Stomach smooth muscle (tissue), 2 donors: ENCODE results near the gene APOB.

ENCODE experiments used
- H3K27ac ChIP-seq: one replicate; pipeline ENCODE4 v1.7.0; 2013; ENCODE audit warnings: mild to moderate bottlenecking, low read length, inconsistent platforms
- H3K27me3 ChIP-seq, 2 donors: one replicate each; pipeline ENCODE4 v1.7.0; 2013; ENCODE audit warnings: low read length in 2 of 2; ENCODE audit not compliant: insufficient read depth in 2 of 2, control insufficient read depth in 1 of 2
- H3K36me3 ChIP-seq, 2 donors: one replicate each; pipeline ENCODE4 v1.7.0; 2013; ENCODE audit warnings: low read length in 2 of 2; ENCODE audit not compliant: control insufficient read depth in 2 of 2, insufficient read depth in 2 of 2
- H3K4me1 ChIP-seq: one replicate; pipeline ENCODE4 v1.7.0; 2013; ENCODE audit warnings: low read length; ENCODE audit not compliant: control insufficient read depth, insufficient read depth
- H3K4me3 ChIP-seq, 2 donors: one replicate each; pipeline ENCODE4 v1.7.0; 2013; ENCODE audit warnings: low read length in 2 of 2
- H3K9ac ChIP-seq, 2 donors: one replicate each; pipeline ENCODE4 v1.7.0; 2013; ENCODE audit warnings: low read length in 2 of 2, mild to moderate bottlenecking in 1 of 2
- H3K9me3 ChIP-seq, 2 donors: one replicate each; pipeline ENCODE4 v1.7.0; 2013; ENCODE audit warnings: low read length in 2 of 2; ENCODE audit not compliant: control insufficient read depth in 2 of 2
- donor health status: healthy.
- donor health status: Pancreatic carcinoma.

Gene APOB

DNA sequence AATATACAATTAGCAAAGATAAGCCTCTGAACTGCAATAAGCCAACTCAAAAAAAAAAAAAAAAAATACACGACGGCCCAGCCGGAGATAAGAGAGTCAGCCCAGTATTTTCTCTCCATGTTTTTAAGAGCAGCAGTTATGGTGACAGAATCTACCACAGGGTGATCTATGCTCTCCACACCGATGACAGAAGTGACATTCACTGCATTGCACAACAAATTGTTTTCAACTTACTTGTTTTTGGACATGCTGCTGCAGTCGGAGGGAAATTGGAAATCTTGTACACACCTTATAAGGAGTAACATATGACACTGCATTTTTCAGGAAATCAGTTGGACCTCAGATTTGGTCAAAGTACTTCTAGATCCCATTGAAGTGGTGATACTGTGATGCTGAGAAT is 23.3 kb upstream of the APOB start:
- no peak overlapping the region for H3K27ac ChIP-seq
- H3K9me3 ChIP-seq = no peaks in the 10 kb centered on the region

DNA sequence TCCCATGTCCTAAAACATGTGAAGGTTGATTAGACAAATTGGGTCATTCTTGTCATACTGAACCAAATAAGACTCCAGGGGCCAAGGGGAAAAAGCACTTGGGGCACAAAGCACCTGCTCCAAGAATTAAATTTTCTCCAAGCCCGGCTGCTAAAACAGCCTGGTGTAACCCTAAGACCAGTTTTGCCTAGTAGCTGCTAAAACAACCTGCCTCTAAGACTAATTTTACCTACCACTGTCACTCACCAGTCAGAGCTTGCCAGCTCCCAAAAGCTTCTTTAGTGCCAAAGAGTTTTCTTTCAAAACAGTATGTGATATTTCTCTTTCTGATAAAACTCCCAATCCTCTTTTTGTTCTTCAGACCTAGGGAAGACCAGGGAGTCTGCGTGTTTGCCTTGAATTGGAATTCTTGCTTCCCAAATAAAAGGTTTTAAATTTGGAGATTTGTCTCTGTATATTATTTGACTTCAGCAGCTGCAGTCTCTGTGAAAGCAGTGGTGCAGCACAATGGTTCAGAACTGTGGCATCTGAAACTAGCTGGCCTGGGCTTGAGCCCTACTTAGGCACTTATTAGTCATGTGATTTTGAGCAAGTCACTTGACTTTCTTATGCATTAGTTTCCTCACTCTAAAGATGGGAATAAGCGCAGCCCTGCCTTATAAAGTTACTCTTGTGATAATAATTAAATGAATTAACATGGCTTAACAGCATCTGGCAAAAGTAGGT is 16.2 kb upstream of the APOB start:
- Histone ChIP-seq H3K9ac (no peak overlapping the region), H3K27me3 (no peaks in the 10 kb centered on the region), H3K9me3 (no peaks in the 10 kb centered on the region), H3K4me3 (no peak overlapping the region), H3K27ac (no peak overlapping the region), H3K4me1 (no peaks in the 10 kb centered on the region), H3K36me3 (no peaks in the 10 kb centered on the region)

More for the DNA sequence above, 23.3 kb upstream of the APOB start:
- no peaks in the 10 kb centered on the region for H3K27me3 ChIP-seq
- H3K4me1 ChIP-seq = no peaks in the 10 kb centered on the region
- no peak overlapping the region for H3K4me3 ChIP-seq
- H3K36me3 ChIP-seq = no peaks in the 10 kb centered on the region
- no peak overlapping the region for H3K9ac ChIP-seq

DNA sequence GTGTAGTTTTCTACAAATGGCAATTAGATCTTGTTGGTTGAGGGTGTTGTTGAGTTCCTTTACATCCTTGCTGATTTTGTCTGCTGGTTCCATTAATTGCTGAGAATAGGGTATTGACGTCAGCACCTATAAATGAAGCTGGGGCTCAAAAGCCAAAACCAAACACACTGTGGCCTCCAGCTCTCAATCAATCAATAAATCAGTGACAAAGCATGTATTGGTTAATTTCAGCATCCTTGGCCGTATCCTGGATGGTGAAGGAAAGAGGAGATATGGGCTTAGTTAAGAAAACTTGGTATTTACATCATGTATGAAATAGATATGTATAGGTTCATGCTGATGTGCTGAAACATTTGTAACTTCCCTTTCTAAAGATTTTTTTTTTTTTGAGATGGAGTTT is 13.2 kb upstream of the APOB start:
- H3K27me3 ChIP-seq = no peaks in the 10 kb centered on the region
- no peaks in the 10 kb centered on the region for H3K9me3 ChIP-seq
- no peak overlapping the region for H3K9ac ChIP-seq
- no peak overlapping the region for H3K27ac ChIP-seq
- no peaks in the 10 kb centered on the region for H3K36me3 ChIP-seq
- H3K4me1 ChIP-seq = no peaks in the 10 kb centered on the region
- H3K4me3 ChIP-seq = no peak overlapping the region

DNA sequence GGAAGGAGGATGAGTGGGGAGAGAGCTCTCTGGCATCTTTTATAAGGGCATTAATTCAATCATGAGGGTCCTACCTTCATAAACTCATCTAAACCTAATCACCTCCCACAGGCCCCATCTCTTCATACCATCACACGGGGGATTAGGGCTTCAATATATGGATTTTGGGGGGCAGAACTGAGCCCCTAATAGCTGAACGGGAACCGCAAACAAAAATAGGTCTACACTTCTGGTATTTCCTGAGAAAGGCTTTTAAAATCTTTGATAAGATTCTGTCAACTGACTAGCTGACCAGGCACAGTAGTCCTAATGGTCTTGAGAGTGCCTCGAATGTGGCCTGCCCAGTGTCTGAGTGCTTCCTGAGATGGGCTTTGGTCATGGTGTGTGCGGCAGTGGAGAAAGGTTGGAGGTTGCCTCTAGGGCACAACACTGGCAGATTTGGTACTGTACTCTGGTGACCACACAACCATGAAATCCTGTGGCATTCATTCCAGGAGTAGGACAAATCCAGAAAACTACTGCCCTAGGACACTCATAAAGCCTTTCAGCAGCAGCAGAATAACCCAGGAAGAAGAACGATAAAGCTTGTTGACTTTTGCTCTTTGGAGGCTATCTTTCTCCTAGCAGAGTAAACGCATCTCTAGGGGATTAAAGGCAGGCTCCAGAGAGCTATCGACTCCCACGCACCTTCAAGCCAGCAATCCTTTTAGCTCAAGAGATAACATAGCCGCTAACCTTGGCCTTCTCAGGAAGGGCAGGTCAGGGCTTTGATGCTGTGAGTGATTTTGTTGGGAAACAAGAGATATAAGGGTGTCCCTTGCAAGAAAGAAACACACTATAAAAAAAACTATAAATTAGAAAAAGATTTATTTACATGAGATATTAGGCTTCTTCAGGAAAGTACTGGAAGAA is 12.3 kb upstream of the APOB start:
- Histone ChIP-seq H3K27me3 (no peaks in the 10 kb centered on the region), H3K4me1 (no peaks in the 10 kb centered on the region), H3K27ac (no peak overlapping the region), H3K36me3 (no peaks in the 10 kb centered on the region), H3K9ac (no peak overlapping the region), H3K9me3 (no peaks in the 10 kb centered on the region), H3K4me3 (no peak overlapping the region)

DNA sequence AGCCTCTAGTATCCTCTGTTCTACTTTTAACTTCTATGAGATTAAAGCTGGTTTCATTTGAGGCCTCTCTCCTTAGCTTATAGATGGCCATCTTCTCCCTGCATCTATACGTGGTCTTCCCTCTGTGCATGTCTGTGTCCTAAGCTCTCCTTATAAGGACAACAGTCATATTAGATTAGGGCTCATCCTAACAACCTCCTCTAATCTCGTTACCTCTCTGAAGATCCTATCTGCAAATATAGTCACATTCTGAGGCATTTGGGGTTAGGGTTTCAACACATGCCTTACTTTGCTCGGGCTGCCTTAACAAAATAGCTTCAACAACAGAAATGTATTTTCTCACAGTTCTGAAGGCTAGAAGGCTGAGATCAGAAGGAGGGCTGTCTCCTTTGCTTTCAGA is 11.6 kb upstream of the APOB start:
- no peaks in the 10 kb centered on the region for H3K4me1 ChIP-seq
- H3K27me3 ChIP-seq = no peaks in the 10 kb centered on the region
- no peak overlapping the region for H3K9ac ChIP-seq
- no peaks in the 10 kb centered on the region for H3K36me3 ChIP-seq
- H3K27ac ChIP-seq = no peak overlapping the region
- H3K4me3 ChIP-seq = no peak overlapping the region
- no peaks in the 10 kb centered on the region for H3K9me3 ChIP-seq

DNA sequence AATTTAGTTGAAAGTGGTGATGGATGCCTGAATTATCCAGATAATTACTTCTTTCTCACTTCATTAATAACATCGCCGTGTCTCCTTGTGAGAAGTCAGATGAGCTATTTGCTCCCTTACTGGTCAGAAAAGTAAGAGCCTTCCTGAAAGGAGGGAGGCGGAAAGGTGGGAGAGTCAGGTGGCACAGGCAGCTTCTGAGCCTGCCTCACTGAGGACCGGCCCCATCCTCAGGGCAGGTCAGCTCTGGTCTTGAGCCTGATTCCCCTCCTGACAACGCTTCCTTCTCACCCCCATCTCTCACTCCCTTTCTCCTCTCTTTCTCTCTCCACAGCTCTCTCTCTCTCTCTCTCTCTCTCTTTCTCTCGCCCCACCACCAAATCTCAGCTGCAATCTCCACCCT is 10.1 kb upstream of the APOB start:
- H3K27ac ChIP-seq = no peak overlapping the region
- H3K9ac ChIP-seq = no peak overlapping the region
- H3K36me3 ChIP-seq = no peaks in the 10 kb centered on the region
- no peaks in the 10 kb centered on the region for H3K9me3 ChIP-seq
- H3K4me3 ChIP-seq = no peak overlapping the region
- H3K27me3 ChIP-seq = no peaks in the 10 kb centered on the region
- no peaks in the 10 kb centered on the region for H3K4me1 ChIP-seq

DNA sequence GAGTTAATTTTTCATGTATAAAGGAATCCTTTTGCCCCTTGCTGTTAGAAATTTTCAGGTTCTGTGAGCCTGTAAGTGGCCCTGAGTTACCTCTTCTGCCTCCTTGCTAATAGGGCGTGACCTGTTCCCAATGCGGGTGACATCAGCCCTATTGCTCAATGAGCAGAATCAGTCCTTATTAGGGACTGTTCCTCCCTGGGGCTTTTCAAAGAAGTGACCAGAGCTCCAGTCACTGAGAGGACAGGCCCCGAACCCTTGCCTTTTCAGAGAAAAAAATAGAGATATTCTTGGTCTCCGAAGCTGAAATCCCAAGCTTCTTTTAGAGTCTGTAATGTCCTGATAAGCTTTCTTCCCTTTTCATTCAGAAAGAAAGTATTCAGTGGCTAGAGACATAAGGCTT is 8.2 kb upstream of the APOB start:
- no peaks in the 10 kb centered on the region for H3K9me3 ChIP-seq

DNA sequence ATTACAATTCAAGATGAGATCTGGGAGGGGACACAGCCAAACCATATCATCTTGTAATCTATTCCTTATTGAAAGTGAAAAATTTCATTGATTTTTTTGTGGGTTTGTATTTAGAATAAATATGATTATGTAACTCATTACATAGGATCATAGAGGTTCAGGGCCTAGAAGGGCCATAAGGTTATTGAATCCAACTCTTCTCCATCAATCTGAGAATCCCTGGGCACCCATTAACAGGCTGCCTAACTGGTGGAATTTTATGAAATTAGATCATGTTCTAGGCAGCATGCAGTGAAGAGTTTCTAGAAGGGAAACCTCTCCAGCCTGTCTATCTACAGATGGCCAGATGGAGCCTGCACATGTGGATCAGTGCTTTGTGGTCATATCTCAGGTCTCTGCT is 6.3 kb upstream of the APOB start:
- Histone ChIP-seq H3K4me1 (no peaks in the 10 kb centered on the region), H3K27ac (no peak overlapping the region), H3K27me3 (no peaks in the 10 kb centered on the region), H3K36me3 (no peaks in the 10 kb centered on the region), H3K9me3 (no peaks in the 10 kb centered on the region), H3K9ac (no peak overlapping the region), H3K4me3 (no peak overlapping the region)

More for the DNA sequence above, 8.2 kb upstream of the APOB start:
- no peaks in the 10 kb centered on the region for H3K27me3 ChIP-seq
- no peak overlapping the region for H3K4me3 ChIP-seq
- H3K9ac ChIP-seq = no peak overlapping the region
- no peaks in the 10 kb centered on the region for H3K4me1 ChIP-seq
- no peak overlapping the region for H3K27ac ChIP-seq
- no peaks in the 10 kb centered on the region for H3K36me3 ChIP-seq

DNA sequence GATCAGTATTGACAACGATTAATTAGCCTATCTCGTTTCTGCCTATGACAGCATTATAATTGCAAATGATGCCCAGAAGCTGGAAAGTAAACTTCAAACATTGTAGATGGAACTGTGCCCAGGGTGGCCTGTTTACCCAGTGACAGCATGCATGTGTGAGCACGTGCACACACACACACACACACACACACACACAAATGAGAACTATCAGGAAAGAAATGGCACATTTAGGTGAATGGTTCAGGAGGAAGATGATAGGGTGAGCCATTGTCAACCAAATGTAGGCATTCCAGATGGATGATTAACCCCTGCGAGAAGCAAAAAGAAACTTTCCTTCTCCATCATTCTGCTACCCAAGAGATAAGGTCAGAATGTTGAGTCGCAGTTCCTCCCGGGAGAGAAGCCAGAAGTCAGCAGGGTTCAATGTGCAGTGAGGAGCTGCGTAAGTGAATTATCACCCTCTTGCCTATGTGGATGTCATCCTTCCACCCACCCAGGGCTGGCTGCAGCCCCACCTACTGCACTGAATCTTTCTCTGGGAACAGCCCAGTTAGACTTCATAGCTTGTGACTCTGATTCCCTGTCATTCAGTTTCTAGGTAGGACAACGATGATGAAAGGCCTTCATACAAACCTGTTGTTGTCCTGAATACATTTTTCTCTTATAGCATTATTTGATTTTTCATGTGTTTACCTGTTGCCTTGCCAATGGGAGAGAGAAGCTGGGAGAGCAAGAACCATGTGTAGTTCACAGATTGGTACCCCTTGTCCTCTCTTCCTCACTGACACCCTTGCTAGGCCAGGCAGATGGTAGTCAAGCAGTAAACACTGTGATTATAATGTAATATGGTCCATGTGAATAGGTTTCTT is 3.5 kb upstream of the APOB start:
- Histone ChIP-seq H3K36me3 (no peaks in the 10 kb centered on the region), H3K9ac (no peak overlapping the region), H3K4me1 (peaks cover 10% of the 10 kb centered on the region), H3K27me3 (no peaks in the 10 kb centered on the region), H3K27ac (no peak overlapping the region), H3K4me3 (no peak overlapping the region), H3K9me3 (no peaks in the 10 kb centered on the region)

DNA sequence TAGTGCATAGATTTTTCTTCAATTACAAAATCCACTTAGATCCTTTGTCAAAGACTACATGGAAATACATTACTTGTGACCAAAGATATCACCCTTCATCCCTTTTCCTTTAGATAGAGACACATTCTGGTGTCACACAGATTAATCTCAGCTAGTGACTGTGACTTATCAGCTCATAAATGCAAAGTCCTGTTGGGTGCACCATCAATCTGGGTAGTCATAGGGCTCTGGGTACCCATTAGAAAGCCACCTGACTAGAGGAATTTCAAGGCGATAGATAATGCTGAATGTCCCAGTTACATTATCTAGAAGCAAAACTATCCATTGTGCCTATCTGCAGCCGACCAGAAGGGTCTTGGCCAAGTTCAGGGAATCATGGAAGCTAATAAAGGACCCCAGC is 2.6 kb upstream of the APOB start:
- Histone ChIP-seq H3K9me3 (no peaks in the 10 kb centered on the region), H3K27ac (no peak overlapping the region), H3K4me3 (no peak overlapping the region), H3K4me1 (peaks cover 10% of the 10 kb centered on the region), H3K36me3 (no peaks in the 10 kb centered on the region), H3K27me3 (no peaks in the 10 kb centered on the region), H3K9ac (no peak overlapping the region)
